HCT116 (cell line): ENCODE measurements around the gene SUMO1.

Source experiments
- ATF3 ChIP-seq: IDR thresholded peaks from 2 replicates; pipeline ENCODE4 v1.6.1; 2012
- CBX3 ChIP-seq: IDR thresholded peaks from 2 replicates; pipeline ENCODE4 v1.6.1; 2012; ENCODE audit warnings: low read depth
- CTCF ChIP-seq, 3 experiments: fragments of 200-600 bp in 1 of 3; sonication (generic) in 1 of 3; IDR thresholded peaks in 2 of 3; conservative IDR thresholded peaks in 1 of 3; 2 replicates each; pipeline ENCODE4 v1.5.1; 2012 to 2017; ENCODE audit warnings: low read depth in 2 of 3, low read length in 2 of 3, antibody characterized with exemption in 1 of 3, borderline replicate concordance in 1 of 3, control low read depth in 1 of 3, mild to moderate bottlenecking in 1 of 3, mixed read lengths in 1 of 3, mixed run types in 1 of 3, moderate library complexity in 1 of 3; ENCODE audit not compliant: insufficient read depth in 1 of 3
- ELF1 ChIP-seq: IDR thresholded peaks from 2 replicates; pipeline ENCODE4 v1.6.1; 2012; ENCODE audit warnings: low read depth, borderline replicate concordance
- EZH2 ChIP-seq: fragments of 200-600 bp; sonication (generic); IDR thresholded peaks from 2 replicates; pipeline ENCODE4 v1.6.1; 2017; ENCODE audit warnings: antibody characterized with exemption, mixed run types
- EZH2phosphoT487 ChIP-seq: fragments of 200-600 bp; IDR thresholded peaks from 2 replicates; pipeline ENCODE4 v1.6.1; 2018; ENCODE audit warnings: antibody characterized with exemption, borderline replicate concordance
- MAX ChIP-seq: IDR thresholded peaks from 2 replicates; pipeline ENCODE4 v1.6.1; 2012
- POLR2A ChIP-seq: IDR thresholded peaks from 2 replicates; pipeline ENCODE4 v1.7.0; 2011; ENCODE audit warnings: borderline replicate concordance; ENCODE audit not compliant: insufficient read depth, insufficient read length; ENCODE audit errors: extremely low read depth
- POLR2AphosphoS5 ChIP-seq: IDR thresholded peaks from 2 replicates; pipeline ENCODE4 v1.6.1; 2011; ENCODE audit warnings: mild to moderate bottlenecking, low read depth, low read length, moderate library complexity
- RAD21 ChIP-seq: IDR thresholded peaks from 2 replicates; pipeline ENCODE4 v1.6.1; 2012; ENCODE audit warnings: low read depth, mild to moderate bottlenecking
- REST ChIP-seq: IDR thresholded peaks from 2 replicates; pipeline ENCODE4 v1.6.1; 2012; ENCODE audit warnings: low read depth
- SIN3A ChIP-seq: IDR thresholded peaks from 2 replicates; pipeline ENCODE4 v1.6.1; 2012; ENCODE audit warnings: low read depth
- YY1 ChIP-seq: IDR thresholded peaks from 2 replicates; pipeline ENCODE4 v1.6.1; 2011; ENCODE audit warnings: low read length, low read depth, moderate library complexity, mild to moderate bottlenecking; ENCODE audit not compliant: insufficient replicate concordance; ENCODE audit errors: extremely low read depth
- ZBTB33 ChIP-seq: IDR thresholded peaks from 2 replicates; pipeline ENCODE4 v1.6.1; 2011; ENCODE audit warnings: mild to moderate bottlenecking, low read length, moderate library complexity; ENCODE audit not compliant: insufficient replicate concordance; ENCODE audit errors: extremely low read depth

GRCh38 chr2:202171241-202171825 lies 67.1 kb downstream of the SUMO1 start:
- TF ChIP-seq EZH2 (no peak), ZBTB33 (no peak), POLR2AphosphoS5 (no peak), ATF3 (no peak), CTCF (IDR thresholded peaks at IDR 0.05 in 2 of 3, conservative IDR thresholded peaks at IDR 0.05 in 1 of 3; ENCODE audit: borderline replicate concordance in 1 of 3, insufficient read depth in 1 of 3, low read depth in 2 of 3, low read length in 2 of 3) (no peak), SIN3A (no peak), POLR2A (no peak), CBX3 (no peak), MAX (no peak), ELF1 (no peak), RAD21 (no peak), EZH2phosphoT487 (no peak), REST (no peak), YY1 (no peak)
